ENCODE results near the gene TANK.
"Not testable (repeated sequence)": the region's sequence is repeated elsewhere in the genome, so short reads cannot be mapped to it uniquely, and the experiment has no call there.

The TANK gene

GRCh38 chr2:161160226-161161073 lies at the start of gene TANK:
TANK (plus strand) TSS chr2:161160428; CDS start chr2:161179663, 19,235 bp downstream.
- DNase-seq: peak; percentile 85

DNA sequence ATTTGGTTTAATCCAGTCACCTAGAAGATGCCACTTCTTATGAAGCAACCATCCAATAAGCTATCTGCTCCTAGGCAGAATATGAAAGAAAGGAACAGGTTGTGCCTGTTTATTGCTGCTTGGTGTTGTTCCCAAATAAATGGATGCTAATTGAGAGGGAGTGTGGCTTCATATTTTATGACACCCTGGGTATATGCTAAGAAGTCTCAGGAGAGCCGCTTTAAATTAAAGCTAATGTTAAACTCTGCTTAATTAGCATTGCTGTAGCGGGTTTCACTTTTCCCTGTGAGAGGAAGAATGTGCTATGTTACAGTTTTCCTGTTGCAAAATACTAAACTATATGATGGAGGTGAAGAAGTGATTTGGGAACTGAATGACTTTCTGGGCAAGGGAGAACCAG lies 48.7 kb upstream of the TANK start:
- DNase-seq: no peak

GRCh38 chr2:161112908-161113307 lies 47.3 kb upstream of the TANK start:
- peak; percentile 14 for DNase-seq

- no peak for DNase-seq
Measured at GRCh38 chr2:161113693-161114575, 46.3 kb upstream of the TANK start.

DNA sequence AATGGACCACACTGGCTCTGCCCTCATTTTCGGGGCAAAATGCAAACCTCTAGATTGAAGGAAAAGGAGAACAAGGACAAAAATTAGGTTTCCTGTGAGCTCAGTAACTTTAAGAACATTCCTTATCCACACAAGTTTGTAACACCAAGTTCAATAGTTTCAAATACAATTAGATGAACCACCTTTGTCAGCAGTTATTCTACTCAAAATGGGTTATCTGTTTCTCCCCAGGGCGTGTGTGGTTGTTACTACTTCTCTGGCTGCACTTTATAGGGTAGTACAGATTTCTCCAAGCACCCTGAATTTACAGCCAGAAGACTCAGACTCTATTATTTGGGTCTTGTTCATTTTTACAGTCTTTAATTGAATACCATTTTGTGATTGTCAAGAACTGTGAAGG lies 45.0 kb upstream of the TANK start:
- no peak for DNase-seq

DNA sequence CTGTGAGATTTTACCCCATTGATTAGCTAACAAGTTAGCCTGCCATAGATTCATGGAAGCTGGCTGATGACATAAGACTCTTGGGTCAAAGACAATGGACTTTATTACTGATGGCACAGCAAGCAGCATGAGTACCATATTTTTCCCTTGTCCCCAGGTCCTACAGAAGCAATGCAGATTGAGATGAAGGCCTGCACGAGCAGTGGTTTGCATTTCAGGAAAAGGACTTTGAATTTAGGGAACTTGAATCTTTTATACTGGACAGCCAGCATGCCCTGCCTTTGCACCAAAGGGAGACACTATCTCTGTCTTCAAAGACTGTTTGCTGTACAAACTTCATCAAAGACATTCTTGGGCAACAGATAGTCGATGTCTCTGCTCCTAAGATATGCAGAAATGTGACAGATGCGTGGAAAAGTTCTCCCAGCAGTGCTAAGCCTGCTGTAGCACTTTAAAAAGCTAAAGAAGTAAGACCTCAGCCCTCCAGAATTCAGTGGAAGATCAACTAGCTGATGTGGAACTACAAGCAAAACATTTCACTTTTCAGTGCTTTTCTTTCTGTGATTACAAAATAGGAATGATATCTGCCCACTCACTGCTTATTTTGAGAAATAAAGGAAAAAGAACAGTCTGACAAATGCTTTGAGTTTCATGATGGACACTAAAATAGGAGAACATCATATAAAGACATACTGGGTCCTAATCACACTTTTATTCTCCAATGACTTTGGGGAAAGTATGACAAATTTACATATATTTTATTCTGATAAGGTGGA lies 44.4 kb upstream of the TANK start:
- DNase-seq: no peak

DNA sequence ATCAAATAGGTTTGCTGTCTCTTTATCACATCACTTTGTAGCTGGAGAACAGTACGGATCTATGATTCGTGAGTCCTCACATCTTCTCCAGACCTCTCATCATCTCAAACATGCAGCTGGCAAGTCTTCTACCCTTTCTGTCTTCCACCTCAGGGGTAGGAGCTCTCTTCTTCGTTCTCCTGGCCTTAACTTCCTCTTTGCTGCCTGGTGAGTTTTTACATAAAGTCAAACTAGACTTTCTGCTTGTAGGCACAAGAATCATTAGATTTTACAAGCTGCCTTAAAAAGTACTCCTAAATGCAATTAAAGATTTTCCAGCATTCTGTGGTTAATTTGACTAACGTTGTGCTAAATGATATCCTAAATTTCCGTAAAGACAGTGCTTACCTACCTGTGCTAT lies 43.7 kb upstream of the TANK start:
- no peak for DNase-seq

GRCh38 chr2:161117506-161117905 lies 42.7 kb upstream of the TANK start:
- no peak for DNase-seq

DNA sequence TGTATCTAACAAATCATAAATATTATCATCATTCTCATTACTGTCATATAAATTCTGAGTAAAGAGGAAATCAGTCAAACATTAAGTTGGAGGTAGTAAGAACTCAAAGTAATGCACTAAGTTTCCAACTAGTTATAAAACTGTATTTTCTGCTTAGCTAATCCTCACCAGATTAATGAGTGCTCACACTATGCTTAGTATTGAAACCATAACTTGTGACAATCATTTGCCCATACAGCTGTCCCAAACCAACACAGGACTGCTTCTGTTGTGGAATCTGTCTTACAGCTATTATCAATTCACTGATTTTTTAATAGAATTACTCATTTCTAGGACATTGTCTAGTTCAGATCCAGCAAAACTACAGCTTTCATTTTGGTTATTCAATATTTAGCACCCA lies 41.5 kb upstream of the TANK start:
- DNase-seq: no peak

DNA sequence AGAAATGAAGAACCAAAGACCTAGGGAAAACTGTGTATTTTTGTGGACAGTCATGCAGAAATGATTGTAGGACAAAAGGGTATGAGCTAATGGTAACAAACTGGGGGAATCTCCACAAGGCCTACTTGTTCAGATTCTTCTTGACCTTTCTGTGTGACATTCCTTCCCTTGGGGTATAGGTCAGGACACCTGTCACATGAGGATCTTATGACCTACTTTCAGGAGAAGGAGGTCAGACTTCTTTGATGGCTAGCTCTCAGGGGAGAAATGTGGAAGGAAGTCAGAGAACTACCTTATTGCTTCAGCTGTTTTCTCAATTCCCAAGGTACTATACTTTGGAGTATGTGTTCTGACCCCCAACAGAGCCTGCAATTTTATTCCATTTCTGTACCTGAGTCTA lies 40.7 kb upstream of the TANK start:
- no peak for DNase-seq

DNA sequence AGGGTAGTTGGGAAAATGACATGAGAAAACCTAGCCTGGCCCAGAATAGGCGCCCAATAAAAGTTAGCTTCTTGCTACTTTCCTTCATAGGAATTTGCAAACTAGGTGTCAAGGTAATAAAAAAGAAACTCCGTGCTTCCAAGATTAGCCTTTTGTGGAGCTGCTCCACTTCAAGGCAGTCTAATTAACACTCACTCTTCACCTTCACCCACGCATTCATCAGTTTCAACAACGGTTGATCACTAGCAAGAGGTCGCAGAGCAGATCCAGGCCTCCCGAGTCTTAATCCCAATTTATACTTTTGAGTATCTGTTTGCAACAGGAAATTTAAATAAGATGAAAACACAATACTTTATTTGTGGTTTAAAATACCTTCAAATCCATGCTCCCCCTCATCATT lies 39.5 kb upstream of the TANK start:
- DNase-seq: no peak

- DNase-seq: no peak
Measured at GRCh38 chr2:161121622-161122021, 38.6 kb upstream of the TANK start.

GRCh38 chr2:161122772-161123530 lies 37.3 kb upstream of the TANK start:
- DNase-seq: no peak

DNA sequence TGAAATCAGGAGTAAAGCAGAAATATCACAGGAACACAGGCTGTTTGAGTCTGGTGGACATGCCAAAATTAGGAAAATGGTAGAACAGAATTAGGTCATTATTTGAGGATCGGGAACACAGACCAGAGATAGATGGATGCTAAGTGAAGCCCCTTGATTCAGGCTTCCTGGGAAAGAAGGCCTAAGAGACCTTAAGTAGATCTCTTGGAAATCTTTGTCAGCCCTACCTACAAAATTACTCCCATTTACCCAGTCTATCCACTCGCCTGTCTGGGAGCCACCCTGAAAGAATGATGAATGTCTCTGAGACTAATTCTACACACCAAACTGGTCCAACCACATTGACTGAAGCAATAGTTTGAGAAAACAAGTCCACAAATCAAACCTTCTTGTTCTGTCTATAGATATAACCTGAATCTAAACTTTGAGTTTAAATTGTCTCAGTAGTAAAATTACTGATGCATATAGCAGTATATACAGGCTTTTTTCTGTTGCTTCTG lies 36.6 kb upstream of the TANK start:
- DNase-seq: no peak

DNA sequence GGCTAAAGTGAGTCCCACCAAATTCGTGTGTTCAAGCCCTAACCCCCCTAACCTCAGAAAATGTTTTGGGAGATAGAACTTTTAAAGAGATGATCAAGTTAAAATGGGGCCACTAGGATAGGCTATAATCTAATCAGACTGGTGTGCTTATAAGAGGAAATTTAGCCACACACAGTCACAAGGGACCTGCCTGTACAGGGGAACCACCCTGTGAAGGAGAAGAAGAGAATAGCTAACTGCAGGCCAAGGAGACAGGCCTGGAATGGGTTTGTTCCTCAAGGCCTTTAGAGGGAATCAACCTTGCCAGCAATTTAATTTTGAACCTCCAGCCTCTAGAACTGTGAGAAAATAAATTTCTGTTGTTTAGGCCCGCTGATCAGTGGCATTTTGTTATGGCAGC lies 36.0 kb upstream of the TANK start:
- DNase-seq: no peak

DNA sequence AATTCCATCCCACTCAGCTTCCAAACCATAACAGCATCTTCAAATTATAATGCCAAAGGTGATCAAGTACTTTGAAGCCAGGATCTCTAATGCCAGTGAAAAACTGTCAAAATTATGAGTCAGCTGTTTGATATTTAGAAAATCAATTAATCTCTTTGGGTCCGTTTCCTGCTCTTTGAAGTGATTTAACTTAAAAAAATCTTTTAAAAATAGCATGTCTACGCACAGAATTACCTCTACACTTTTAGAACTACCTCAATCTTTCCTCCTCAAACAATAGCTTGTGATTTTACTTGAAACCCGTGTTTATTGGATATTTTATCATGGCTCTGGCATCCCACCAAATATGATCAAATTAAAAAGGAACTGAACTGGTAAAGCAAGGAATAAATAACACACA lies 31.3 kb upstream of the TANK start:
- no peak for DNase-seq

- DNase-seq: no peak
Measured at GRCh38 chr2:161130354-161130753, 29.9 kb upstream of the TANK start.

- DNase-seq: no peak
Measured at GRCh38 chr2:161131074-161131680, 29.1 kb upstream of the TANK start.

DNA sequence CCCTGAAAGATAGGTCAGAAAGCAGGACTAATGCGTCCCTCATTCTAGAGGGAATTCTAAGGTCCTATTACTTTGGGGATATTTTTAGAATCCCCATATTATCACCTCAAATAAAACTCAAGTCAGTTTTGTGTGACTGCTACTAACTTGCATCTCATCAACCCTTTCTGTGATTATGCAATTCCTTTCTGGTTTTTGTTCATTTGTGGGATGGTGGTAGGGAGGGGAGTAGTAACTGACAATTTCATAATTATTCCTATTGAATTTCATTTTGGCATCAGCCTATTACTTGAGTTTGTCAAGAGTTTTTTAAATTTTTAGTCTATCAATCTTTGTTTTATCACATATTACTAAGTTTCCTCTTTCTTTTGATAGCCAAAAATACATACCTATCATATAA lies 28.4 kb upstream of the TANK start:
- DNase-seq: no peak

- DNase-seq: not testable (repeated sequence)
Measured at GRCh38 chr2:161132384-161132783, 27.8 kb upstream of the TANK start.

- DNase-seq: no peak
Measured at GRCh38 chr2:161133366-161133765, 26.9 kb upstream of the TANK start.
